HEK293T (cell line): ENCODE data around the gene PLCL2.

Source experiments
- ARNT ChIP-seq: fragments of 450-650 bp; IDR thresholded peaks from 2 replicates; pipeline ENCODE4 v1.6.1; 2017; ENCODE audit warnings: mild to moderate bottlenecking
- FOXM1 ChIP-seq: fragments of 450-650 bp; IDR thresholded peaks from 2 replicates; pipeline ENCODE4 v1.6.1; 2017; ENCODE audit warnings: mild to moderate bottlenecking, borderline replicate concordance
- NFRKB ChIP-seq: fragments of 450-650 bp; IDR thresholded peaks from 2 replicates; pipeline ENCODE4 v1.6.1; 2016; ENCODE audit warnings: mild to moderate bottlenecking, moderate library complexity
- SP1 ChIP-seq: fragments of 450-650 bp; IDR thresholded peaks from 2 replicates; pipeline ENCODE4 v1.6.1; 2017
- SUZ12 ChIP-seq: fragments of 450-650 bp; IDR thresholded peaks from 2 replicates; pipeline ENCODE4 v1.6.1; 2016; ENCODE audit warnings: mild to moderate bottlenecking

DNA sequence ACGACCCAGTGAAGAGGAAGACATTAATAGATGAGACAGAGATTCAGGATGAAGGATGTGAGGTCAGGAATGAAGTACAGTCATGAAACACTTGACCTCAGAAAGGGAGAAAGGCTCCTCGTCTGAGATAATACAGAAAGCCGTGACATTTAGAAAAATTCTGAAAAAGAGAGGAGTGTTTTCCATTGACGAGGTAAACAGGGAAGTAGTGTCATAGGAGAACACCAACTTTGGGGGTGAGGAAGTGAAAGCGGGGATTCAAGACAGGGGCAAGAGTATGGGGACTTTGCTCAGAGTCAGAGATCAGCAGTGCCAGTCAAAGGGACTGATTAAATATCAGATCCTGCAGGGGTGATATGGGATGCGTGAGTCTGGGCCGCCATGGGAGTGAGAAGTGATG is 160.9 kb downstream of the PLCL2 start:
- no peak for TF ChIP-seq NFRKB
- no peak for TF ChIP-seq SUZ12
- TF ChIP-seq SP1: no peak
- TF ChIP-seq FOXM1: no peak
- no peak for TF ChIP-seq ARNT
